Raji (cell line): Measurements from ENCODE around the gene ICE2.

ENCODE experiments used
- POLR2A ChIP-seq: IDR thresholded peaks from 2 replicates; pipeline ENCODE4 v1.6.1; 2011; ENCODE audit warnings: low read depth, low read length, control low read depth; ENCODE audit not compliant: insufficient read depth

The ICE2 gene

DNA sequence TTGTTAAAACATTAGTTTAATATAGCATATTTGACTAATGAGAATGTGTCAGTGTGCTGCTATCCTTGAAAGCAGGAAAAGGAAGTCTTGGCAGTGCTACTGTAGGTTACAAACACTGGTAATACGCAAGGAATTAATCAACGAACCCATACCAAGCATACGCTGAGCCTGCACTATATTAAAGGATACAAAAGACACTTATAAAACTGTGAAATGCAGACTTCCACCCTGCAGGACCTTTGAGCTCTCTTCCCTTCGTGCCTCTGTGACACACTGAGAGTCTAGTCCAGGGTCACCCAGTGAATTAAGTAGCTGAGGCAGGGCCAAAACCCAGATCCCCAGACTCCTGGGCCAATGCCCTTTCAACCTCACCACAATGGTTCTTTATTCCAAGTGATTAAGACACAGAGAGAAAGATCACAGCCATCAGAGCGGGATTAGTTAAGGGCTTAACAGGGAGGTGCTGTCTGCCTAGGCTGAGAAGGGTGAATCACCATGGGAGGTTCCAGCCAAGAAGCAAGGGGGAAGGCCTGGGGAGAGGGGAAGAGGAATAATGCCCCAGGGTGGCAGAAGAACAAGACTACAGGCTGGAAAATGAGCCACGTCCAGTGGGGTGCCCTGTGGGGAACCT, 88.0 kb downstream of the ICE2 start:
- no peak for TF ChIP-seq POLR2A

DNA sequence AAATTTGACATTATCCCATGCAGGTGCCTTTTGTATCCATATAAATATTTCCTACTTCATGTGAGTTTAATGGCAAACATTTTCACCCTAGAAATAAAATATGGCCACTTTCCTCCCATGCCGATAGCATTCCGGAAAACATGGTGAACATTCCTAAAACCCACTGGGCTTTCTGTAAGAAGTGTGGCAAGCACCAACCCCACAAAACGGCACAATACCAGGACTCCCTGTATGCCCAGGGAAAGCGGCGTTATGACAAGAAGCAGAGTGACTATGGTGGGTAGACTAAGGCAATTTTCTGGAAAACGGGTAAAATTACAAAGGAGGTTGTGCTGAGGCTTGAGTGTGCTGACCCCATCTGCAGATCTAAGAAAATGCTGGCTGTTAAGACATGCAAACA, 88.7 kb downstream of the ICE2 start:
- no peak for TF ChIP-seq POLR2A

DNA sequence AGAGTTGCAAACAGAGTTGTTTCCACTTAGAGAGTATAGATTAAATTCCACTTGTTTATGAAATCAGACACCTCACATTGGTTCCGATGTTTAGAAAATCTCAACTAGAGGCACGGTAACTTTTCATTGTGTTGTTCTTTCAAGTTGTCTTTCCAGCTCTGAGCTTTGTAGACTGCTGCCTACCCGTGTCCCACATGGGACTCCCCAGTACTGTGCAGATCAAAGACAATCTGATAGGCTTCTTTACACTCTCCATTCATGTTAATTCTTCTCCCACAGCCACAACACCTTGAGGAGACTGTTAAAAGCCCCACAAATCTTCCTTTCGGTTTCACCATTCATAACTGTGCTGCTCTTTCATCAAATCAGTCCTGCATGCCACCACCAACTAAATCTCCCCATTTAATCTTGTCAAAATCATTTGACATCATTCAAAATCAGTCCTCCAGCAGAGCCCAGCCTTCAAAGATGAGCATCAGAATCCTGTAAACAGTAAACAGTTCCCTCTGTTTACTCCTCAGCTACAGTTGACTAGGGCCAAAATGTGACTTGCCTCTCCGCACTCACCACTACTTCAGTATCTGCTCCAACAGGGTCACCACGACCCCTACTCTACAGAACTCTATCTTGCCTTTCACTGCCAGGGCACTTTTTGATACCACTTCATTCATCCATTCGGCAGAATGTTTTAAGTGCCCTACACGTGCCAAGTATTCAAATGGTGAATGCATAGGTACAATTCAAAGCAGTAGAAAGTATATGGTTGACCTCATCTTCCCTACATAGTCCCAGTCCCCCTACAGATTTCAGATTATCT, 89.5 kb downstream of the ICE2 start:
- no peak for TF ChIP-seq POLR2A

DNA sequence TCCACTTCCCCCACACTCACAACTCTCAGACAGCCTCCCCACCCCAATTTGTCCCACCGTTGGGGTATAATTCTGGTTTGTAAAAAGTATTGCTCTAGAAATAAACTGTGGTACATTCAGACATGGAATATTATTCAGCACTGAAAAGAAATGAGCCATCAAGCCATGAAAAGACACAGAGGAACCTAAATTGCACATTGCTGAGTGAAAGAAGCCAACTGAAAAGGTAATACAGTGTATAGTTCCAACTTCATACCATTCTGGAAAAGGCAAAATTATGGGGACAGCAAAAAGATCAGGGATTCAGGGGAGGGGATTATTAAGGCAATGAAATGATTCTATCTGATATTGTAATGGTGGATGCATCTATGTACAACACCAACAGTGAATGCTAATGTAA, 91.6 kb downstream of the ICE2 start:
- TF ChIP-seq POLR2A = no peak

DNA sequence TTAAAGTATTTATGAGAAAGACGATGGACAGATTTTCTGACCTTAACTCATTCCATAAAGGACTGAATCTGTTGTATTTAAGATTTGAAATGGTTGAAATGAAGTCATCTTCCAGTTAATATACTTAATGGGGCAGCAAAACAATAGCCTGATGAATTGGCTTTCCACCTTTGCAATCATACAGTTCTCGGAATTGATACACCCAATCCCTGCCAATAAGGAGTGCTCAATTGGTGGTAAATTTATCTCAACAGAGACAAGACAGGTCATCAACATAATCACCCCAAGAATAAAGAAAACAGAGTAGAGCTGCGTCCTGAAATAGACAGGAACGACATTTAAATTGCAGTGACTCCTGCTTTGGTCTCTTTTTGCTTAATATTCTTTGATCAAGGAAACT, 92.3 kb downstream of the ICE2 start:
- no peak for TF ChIP-seq POLR2A

DNA sequence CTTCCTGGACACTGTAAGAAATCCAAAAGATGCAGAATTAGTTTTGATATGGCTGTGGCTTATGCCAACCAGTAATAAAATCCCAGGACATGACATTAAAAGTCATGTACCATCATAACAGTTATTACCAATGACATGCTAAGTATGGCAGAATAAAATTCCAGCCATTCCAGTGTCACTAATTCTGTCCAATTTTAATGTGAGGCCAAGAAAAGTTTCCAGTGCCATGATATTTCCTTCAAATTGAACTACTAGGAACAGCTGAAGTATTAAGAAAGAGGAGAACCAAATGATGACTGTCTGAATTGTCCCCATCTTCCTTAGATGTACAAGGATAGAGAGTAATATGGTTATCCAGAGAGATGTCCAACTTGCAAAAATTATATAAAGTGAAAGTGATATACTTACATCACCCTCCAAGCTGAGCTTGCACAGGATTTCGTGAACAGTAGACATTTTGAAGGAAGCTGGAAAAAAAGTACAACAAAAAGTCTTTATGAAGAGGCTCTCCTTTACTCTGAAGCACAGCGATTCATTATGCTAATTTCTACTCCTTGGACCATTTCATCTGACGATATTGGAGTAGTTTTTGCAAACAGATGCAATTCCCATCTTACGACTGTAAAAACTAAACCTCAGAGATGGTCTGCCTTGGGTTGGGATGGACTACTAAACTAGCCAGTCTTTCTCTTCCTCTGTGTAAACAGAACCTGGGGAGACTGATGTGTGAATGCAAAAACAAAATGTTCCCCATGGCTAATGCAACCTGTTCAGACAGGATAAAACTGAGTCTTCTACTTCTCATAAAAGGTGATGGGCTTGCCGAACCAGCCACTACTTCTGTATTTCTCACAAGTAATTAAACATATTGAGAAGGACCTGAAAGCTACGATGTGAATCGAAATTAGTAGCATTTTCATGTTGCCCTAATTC, 93.1 kb downstream of the ICE2 start:
- TF ChIP-seq POLR2A = no peak

DNA sequence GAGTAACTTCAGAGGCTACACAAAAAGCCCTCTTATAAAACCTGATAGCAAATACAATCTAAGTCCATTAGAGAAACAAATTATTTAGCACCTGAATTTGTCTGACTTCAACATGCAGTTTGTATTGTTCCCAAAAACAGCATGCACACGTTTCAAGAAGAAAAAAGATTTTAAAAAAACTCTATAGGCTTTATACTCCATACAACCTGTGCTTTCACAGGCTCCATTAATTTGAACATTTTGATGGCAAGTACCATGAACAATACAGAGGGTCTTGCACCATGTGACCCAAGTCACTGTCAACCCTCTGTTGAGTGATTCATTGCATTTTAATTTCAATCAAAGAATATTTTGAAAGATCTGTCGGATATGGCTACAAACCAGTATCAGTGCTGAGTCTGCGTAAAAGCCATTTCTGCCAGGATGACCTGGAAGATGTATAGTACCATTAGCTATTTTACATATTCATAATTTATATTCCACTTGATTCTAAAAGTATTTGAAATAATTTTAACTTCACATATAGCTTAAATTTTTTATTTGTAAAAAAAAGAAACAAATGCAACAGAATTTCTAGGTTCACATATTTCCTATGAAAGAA, 94.3 kb downstream of the ICE2 start:
- TF ChIP-seq POLR2A = no peak

DNA sequence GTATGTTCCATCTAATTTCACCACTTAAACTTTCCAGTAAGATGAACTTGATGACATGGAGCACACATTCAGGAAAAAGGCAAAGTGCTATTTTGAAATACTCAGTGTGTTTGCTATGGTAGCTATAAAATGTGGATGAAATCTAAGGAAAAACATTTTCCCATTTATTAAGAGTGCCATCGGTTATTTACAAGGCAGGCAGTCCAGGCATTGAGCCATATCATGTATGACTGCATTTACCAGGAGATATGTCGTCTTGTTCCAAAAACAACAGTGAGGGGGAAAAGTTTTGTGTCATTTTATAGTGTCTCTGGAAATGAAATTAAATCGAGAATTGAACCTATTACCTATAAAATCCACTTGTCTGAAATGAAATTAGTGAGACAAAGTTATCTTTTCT, 94.9 kb downstream of the ICE2 start:
- TF ChIP-seq POLR2A = no peak

DNA sequence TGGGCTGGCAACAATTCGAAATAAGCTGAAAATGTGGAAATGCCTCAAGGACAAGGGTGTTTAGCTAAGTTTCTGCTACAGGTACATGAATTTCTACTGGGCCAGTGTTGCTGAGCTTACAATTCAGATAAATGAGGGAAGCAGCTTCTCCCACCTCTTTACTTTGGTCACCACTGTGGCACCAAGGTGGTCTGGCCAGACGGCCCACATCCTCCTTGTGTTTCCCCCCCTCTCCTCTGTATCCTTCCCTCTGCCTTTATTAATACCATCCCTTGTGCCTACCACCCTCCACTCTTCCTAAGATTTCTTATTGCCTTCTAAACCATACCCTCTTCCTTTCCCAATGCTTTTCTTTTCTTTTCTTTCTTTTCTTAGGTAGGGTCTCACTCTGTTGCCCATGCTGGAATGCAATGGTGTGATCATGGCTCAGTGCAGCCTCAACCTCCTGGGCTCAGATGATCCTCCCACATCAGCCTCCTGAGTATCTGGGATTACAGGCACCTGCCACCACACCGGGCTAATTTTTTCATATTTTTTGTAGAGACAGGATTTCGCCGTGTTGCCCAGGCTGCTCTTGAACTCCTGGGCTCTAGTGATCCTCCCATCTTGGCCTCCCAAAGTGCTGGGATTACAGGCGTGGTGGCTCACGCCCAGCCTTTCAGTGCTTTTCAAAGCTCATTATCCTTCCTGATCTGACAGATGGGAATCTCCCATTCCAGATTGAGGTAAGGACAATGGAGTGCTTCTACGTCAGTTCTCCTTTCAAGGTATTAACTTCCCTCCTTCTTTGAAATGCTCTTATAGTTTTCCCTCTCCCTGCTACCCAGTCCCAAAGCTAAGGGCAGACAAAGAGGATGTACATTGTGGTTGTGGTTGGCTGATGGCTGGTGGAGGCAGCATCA, 95.9 kb downstream of the ICE2 start:
- TF ChIP-seq POLR2A = no peak

DNA sequence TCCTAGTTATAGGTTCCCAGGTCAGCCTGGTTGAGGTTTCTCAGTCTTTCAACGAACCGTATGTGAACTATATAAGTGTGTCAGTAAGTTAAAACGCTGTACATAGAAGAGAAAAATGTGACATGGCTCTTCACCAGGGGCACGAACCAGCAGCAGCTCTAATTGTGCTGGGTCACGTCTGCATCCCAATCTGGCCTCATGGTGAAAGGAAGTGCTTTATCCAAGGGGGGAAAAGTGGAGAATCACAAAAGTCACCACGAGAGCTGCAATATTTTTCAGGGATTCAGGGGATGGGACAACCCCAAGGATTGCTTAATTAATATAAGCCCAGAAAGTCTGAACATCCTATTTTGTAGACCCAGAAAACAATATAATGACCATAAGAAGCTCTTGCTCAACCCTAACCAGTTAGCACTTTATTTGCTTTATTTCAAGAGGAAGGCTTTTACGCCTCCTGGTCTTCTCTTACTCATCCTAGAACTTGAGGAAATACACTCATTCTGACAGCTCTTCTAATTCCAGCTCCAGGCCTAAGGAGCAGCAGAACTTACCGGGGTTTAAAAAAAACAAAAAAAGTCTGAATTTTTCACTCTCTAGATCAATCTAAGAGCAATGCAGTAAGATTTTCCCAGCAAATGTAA, 97.7 kb downstream of the ICE2 start:
- no peak for TF ChIP-seq POLR2A

DNA sequence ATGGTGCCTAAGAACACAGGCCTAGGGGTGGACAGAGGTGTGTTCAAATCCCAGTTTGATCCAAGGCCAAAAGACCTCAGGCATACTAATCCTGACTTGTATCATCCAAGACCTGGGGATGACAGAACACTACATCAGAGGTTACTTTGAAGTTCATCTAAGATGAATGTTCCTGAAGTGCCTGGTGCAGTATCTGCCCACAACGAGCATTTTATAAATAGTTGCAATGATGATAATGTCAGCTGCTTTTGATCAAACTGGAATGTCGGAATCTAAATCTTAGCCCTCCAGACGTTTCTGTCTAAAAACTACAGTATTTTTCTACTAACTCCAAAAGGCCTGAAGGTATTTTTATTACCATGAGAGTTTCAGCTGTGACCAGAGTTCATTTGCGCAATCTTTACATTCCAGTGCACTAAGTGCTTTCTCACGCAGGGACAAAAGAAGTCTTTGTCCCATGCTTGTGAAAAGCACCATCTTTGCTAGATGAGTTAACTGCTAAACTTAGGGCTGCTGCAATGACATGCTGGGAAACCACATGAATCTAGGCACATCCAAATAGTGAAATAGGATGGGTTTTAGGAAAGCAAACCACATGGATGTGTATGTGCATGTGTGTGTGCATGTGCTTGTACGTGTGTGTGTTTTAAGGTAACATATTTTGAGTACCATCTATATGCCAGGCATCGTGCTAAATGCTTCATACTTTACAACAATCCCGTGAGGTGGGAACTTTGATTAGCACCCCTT, 99.2 kb downstream of the ICE2 start:
- no peak for TF ChIP-seq POLR2A

DNA sequence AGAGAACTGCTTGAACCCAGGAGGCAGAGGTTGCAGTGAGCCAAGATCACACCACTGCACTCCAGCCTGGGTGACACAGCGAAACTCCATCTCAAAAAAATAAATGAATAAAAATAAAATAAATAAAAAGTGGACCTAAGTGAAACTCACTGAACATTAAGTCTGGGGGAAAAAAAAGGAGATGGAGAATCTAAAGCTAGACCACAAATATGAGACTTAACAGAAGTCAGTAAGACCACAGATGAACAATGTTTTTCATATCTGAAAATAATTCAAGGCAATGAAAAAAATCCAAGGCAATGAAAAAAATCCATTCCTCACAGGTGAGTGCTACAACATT, 99.8 kb downstream of the ICE2 start:
- no peak for TF ChIP-seq POLR2A

DNA sequence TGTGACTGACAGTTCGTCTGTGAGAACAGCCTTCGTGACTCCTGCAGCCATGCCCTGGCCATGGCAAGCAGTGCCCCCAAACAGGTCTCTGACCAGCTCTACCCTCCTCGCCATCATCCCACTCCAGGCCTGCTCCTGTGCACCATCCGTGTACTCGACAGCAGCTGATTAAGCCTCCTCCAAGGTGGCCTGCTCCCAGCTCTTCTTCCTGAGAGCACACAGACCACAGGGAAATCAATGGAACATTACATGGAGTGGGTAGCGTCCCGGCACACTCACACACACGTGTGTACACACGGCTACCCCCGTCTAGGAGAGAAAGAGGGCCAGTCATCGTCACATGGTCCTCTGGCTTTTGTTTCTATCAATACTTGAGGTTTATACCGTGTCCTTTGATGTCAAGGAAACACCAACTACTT, 102.3 kb downstream of the ICE2 start:
- TF ChIP-seq POLR2A = no peak
